GM13976 (cell line): ENCODE data around the gene PAQR7.

Experiments used
- DNase-seq: peaks from one replicate; pipeline ENCODE4 v3.0.0; 2012; ENCODE audit warnings: low spot score
- CTCF ChIP-seq: IDR thresholded peaks from 2 replicates; pipeline ENCODE4 v1.5.1; 2012; ENCODE audit warnings: borderline replicate concordance, mild to moderate bottlenecking; ENCODE audit not compliant: insufficient read depth; ENCODE audit errors: extremely low read depth, missing control alignments, control extremely low read depth
- in situ Hi-C: fragments of 300-500 bp; cut with MboI; formaldehyde crosslinking; loops from one replicate; pipeline ENCODE4 v1.12.0; 2022; ENCODE audit warnings: low sequenced_read_pairs, mixed read lengths, inconsistent platforms; ENCODE audit not compliant: unreplicated experiment

Gene PAQR7

GRCh38 chr1:25885602-25886001, 10.1 kb upstream of the PAQR7 start:
- TF ChIP-seq CTCF: no peak
- no peak for DNase-seq
- in situ Hi-C loops: no loop called here

- DNase-seq: no peak
- TF ChIP-seq CTCF: no peak
- in situ Hi-C loops: no loop called here
Measured at GRCh38 chr1:25881266-25881665, 5.8 kb upstream of the PAQR7 start.

- TF ChIP-seq CTCF: no peak
- no peak for DNase-seq
- in situ Hi-C loops: no loop called here
Measured at GRCh38 chr1:25880518-25880917, 5.0 kb upstream of the PAQR7 start.

GRCh38 chr1:25879675-25880074, 4.2 kb upstream of the PAQR7 start:
- in situ Hi-C loops: no loop called here
- no peak for TF ChIP-seq CTCF
- no peak for DNase-seq

- TF ChIP-seq CTCF: no peak
- DNase-seq: no peak
- in situ Hi-C loops: no loop called here
Measured at GRCh38 chr1:25878690-25879089, 3.2 kb upstream of the PAQR7 start.

- in situ Hi-C loops: no loop called here
- no peak for DNase-seq
- TF ChIP-seq CTCF: no peak
Measured at GRCh38 chr1:25877155-25877554, 1.6 kb upstream of the PAQR7 start.

- TF ChIP-seq CTCF: no peak
- DNase-seq: no peak
- in situ Hi-C loops: no loop called here
Measured at GRCh38 chr1:25876693-25877077, 1.2 kb upstream of the PAQR7 start.
